Smooth muscle cell (in vitro differentiated cells): ENCODE measurements around the gene PSORS1C1. TPM values are rescaled to one million over a fixed set of nuclear protein-coding genes. Genes with fewer than 3 reads are reported as not detected.
"Not testable (repeated sequence)": the region's sequence is repeated elsewhere in the genome, so short reads cannot be mapped to it uniquely, and the experiment has no call there.

ENCODE experiments used
- DNase-seq: peaks from one replicate; lab custom pipeline; 2025; ENCODE audit not compliant: unreplicated experiment; lab: John Stamatoyannopoulos, UW
- H2AFZ ChIP-seq: fragments of 200-600 bp; sonication (generic); 2 replicates; pipeline ENCODE4 v1.6.0; 2016; ENCODE audit warnings: antibody characterized with exemption, low read depth, mild to moderate bottlenecking
- H3F3A ChIP-seq: fragments of 200-600 bp; sonication (generic); 2 replicates; pipeline ENCODE4 v1.6.0; 2017; ENCODE audit warnings: antibody characterized with exemption, low read depth
- H3K27ac ChIP-seq: fragments of 200-600 bp; sonication (generic); 2 replicates; pipeline ENCODE4 v1.5.1; 2016; ENCODE audit warnings: low read depth, mild to moderate bottlenecking
- H3K27me3 ChIP-seq: fragments of 200-600 bp; sonication (generic); 2 replicates; pipeline ENCODE4 v1.6.1; 2016; ENCODE audit warnings: low read depth, mild to moderate bottlenecking
- H3K36me3 ChIP-seq: fragments of 200-600 bp; sonication (generic); 2 replicates; pipeline ENCODE4 v1.5.1; 2016; ENCODE audit warnings: low read depth
- H3K4me1 ChIP-seq: fragments of 200-600 bp; sonication (generic); 2 replicates; pipeline ENCODE4 v1.5.1; 2016; ENCODE audit warnings: low read depth
- H3K4me2 ChIP-seq: fragments of 200-600 bp; sonication (generic); 2 replicates; pipeline ENCODE4 v1.6.0; 2016; ENCODE audit warnings: mild to moderate bottlenecking
- H3K4me3 ChIP-seq: fragments of 200-600 bp; sonication (generic); 2 replicates; pipeline ENCODE4 v1.5.1; 2016; ENCODE audit warnings: mild to moderate bottlenecking
- H3K79me2 ChIP-seq: fragments of 200-600 bp; sonication (generic); 2 replicates; pipeline ENCODE4 v1.6.0; 2016; ENCODE audit warnings: low read depth, mild to moderate bottlenecking
- H3K9ac ChIP-seq: fragments of 200-600 bp; sonication (generic); 2 replicates; pipeline ENCODE4 v1.6.0; 2016; ENCODE audit warnings: low read depth
- H3K9me3 ChIP-seq: fragments of 200-600 bp; sonication (generic); replicated peaks from 2 replicates; pipeline ENCODE4 v1.5.1; 2016; ENCODE audit warnings: low read depth
- H4K20me1 ChIP-seq: fragments of 200-600 bp; sonication (generic); 2 replicates; pipeline ENCODE4 v1.6.0; 2016; ENCODE audit warnings: low read depth
- CTCF ChIP-seq: fragments of 200-600 bp; sonication (generic); IDR thresholded peaks from 2 replicates; pipeline ENCODE4 v1.5.1; 2017; ENCODE audit warnings: borderline replicate concordance, mild to moderate bottlenecking, antibody characterized with exemption; ENCODE audit not compliant: insufficient read depth, poor library complexity, severe bottlenecking
- WGBS: methylation state at CpG from one replicate; pipeline ENCODE4 v1.1.7; 2016; ENCODE audit warnings: low lambda C conversion rate; 5-methylcytosine and 5-hydroxymethylcytosine counted together
- polyA plus RNA-seq: library from polyadenylated mRNA; unstranded; fragments of >200 nt; fragmentation: Nextera tagmentation; extraction: Ambion mirVana; gene quantifications from 2 replicates; pipeline ENCODE4 v1.2.1, GENCODE V29; 2016
- total RNA-seq: library from RNA; depleted of rRNA; stranded (reverse); fragments of >200 nt; gene quantifications from 2 replicates; pipeline ENCODE4 v1.2.3, GENCODE V29; 2014

PSORS1C1 gene
- total and polyA plus RNA-seq, 2 experiments from 2014 or later: 2.1 to 6.5 TPM

GRCh38 chr6:31178143-31179041 lies 63.8 kb downstream of the PSORS1C1 start:
- no peak overlapping the region for H3K4me2 ChIP-seq
- no peak overlapping the region for H3K4me3 ChIP-seq
- H3F3A ChIP-seq: no peaks in the 10 kb centered on the region
- H3K79me2 ChIP-seq: no peaks in the 10 kb centered on the region
- 76% methylated on average over 8 of the region's 8 CpGs for WGBS
- H3K27me3 ChIP-seq: no peaks in the 10 kb centered on the region
- no peaks in the 10 kb centered on the region for H3K36me3 ChIP-seq
- no peaks in the 10 kb centered on the region for H3K4me1 ChIP-seq
- no peak for TF ChIP-seq CTCF
- H3K27ac ChIP-seq: no peak overlapping the region
- no peaks in the 10 kb centered on the region for H3K9me3 ChIP-seq
- H2AFZ ChIP-seq: no peak overlapping the region
- no peaks in the 10 kb centered on the region for H4K20me1 ChIP-seq
- H3K9ac ChIP-seq: no peak overlapping the region
- DNase-seq: no peak

- Histone ChIP-seq H3K36me3 (no peaks in the 10 kb centered on the region), H3K4me1 (no peaks in the 10 kb centered on the region), H3K4me3 (no peak overlapping the region), H3K79me2 (no peaks in the 10 kb centered on the region), H3F3A (no peaks in the 10 kb centered on the region), H4K20me1 (no peaks in the 10 kb centered on the region), H3K27me3 (no peaks in the 10 kb centered on the region), H2AFZ (no peak overlapping the region), H3K4me2 (no peak overlapping the region), H3K9ac (no peak overlapping the region), H3K9me3 (no peaks in the 10 kb centered on the region), H3K27ac (no peak overlapping the region)
- no peak for DNase-seq
- TF ChIP-seq CTCF: no peak
- 81% methylated on average over 4 of the region's 4 CpGs for WGBS
Observed at GRCh38 chr6:31179042-31179386, 64.4 kb downstream of the PSORS1C1 start.

GRCh38 chr6:31179896-31180295 lies 65.3 kb downstream of the PSORS1C1 start:
- H3K27me3 ChIP-seq: no peaks in the 10 kb centered on the region
- no peaks in the 10 kb centered on the region for H4K20me1 ChIP-seq
- H3K79me2 ChIP-seq: no peaks in the 10 kb centered on the region
- TF ChIP-seq CTCF: no peak
- no peak overlapping the region for H3K9ac ChIP-seq
- WGBS: 98% methylated on average over 8 of the region's 8 CpGs
- DNase-seq: no peak
- no peak overlapping the region for H2AFZ ChIP-seq
- H3K9me3 ChIP-seq: no peaks in the 10 kb centered on the region
- no peaks in the 10 kb centered on the region for H3F3A ChIP-seq
- H3K4me3 ChIP-seq: no peak overlapping the region
- H3K4me2 ChIP-seq: no peak overlapping the region
- H3K36me3 ChIP-seq: no peaks in the 10 kb centered on the region
- H3K27ac ChIP-seq: no peak overlapping the region
- H3K4me1 ChIP-seq: no peaks in the 10 kb centered on the region

- WGBS: 93% methylated on average over 26 of the region's 26 CpGs
- Histone ChIP-seq H4K20me1 (no peaks in the 10 kb centered on the region), H3K79me2 (no peaks in the 10 kb centered on the region), H3K4me3 (no peak overlapping the region), H3F3A (no peaks in the 10 kb centered on the region), H3K4me1 (no peaks in the 10 kb centered on the region), H3K27ac (no peak overlapping the region), H3K36me3 (no peaks in the 10 kb centered on the region), H2AFZ (no peak overlapping the region), H3K27me3 (no peaks in the 10 kb centered on the region), H3K9ac (no peak overlapping the region), H3K9me3 (no peaks in the 10 kb centered on the region), H3K4me2 (no peak overlapping the region)
- TF ChIP-seq CTCF: no peak
- DNase-seq: no peak
Observed at GRCh38 chr6:31180500-31180899, 65.9 kb downstream of the PSORS1C1 start.

GRCh38 chr6:31183287-31183686 lies 68.7 kb downstream of the PSORS1C1 start:
- not testable (repeated sequence) for H3K4me3 ChIP-seq, H3K4me1 ChIP-seq, H3K36me3 ChIP-seq, H3F3A ChIP-seq, H3K9ac ChIP-seq, H2AFZ ChIP-seq, H3K9me3 ChIP-seq, DNase-seq, H3K27ac ChIP-seq, H4K20me1 ChIP-seq, H3K27me3 ChIP-seq, H3K79me2 ChIP-seq, H3K4me2 ChIP-seq
- 91% methylated on average over 2 of the region's 2 CpGs for WGBS
